Bronchial epithelial cell (primary cell): ENCODE measurements around the gene CMIP. TPM values are rescaled to one million over a fixed set of nuclear protein-coding genes. Genes with fewer than 3 reads are reported as not detected.

Experiments
- DNase-seq: peaks from one replicate; pipeline ENCODE4 v3.0.0-alpha.2; 2010; ENCODE audit warnings: low read depth
- FAIRE-seq: peaks from 2 replicates; lab custom pipeline; 2011; peaks lifted over from hg19 to GRCh38; lab: Jason Lieb, UNC
- H3K27me3 ChIP-seq: 2 replicates; pipeline ENCODE4 v1.5.1; 2011; ENCODE audit warnings: low read length; ENCODE audit not compliant: control insufficient read depth, insufficient read depth
- H3K36me3 ChIP-seq: 2 replicates; pipeline ENCODE4 v1.5.1; 2011; ENCODE audit warnings: low read length; ENCODE audit not compliant: control insufficient read depth, insufficient read depth
- H3K4me3 ChIP-seq: 2 replicates; pipeline ENCODE4 v1.5.1; 2011; ENCODE audit warnings: mild to moderate bottlenecking, low read depth, low read length, control low read depth
- CTCF ChIP-seq: IDR thresholded peaks from 2 replicates; pipeline ENCODE4 v1.5.1; 2011; ENCODE audit warnings: mild to moderate bottlenecking, moderate library complexity, low read length, control low read depth, inconsistent platforms; ENCODE audit not compliant: insufficient read depth, severe bottlenecking
- total RNA-seq: library from RNA; depleted of rRNA; stranded (reverse); fragments of >200 nt; gene quantifications from 2 replicates; pipeline ENCODE4 v1.2.1, GENCODE V29; 2014

Gene CMIP
- total RNA-seq, 1 donor from 2014 or later, result 21.1 TPM

DNA sequence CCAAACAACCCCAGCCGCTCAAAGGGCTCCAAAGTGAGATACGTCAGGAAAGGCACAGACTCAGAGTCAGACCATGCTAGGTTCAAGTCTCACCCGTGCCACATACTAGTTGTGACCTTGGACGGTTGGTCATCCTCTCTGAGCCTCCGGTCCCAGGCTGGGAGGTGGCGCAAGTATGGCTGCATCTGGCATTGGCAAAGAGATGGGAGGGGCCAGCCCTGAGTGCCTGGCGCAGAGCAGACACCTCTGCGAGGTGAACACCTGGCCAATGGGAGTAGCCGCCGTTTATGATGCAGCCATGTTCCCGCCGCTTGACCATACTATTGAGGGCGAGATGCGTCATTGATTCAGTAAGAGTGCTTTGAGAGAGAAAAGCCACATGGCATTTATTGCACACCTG lies 236.7 kb downstream of the CMIP start:
- Histone ChIP-seq H3K36me3 (peaks cover 35% of the 10 kb centered on the region), H3K27me3 (no peaks in the 10 kb centered on the region), H3K4me3 (no peak overlapping the region)
- FAIRE-seq (no peak), DNase-seq (no peak)
- TF ChIP-seq CTCF, result no peak

GRCh38 chr16:81684242-81684837 lies 239.7 kb downstream of the CMIP start:
- no peak for TF ChIP-seq CTCF
- DNase-seq (no peak), FAIRE-seq (no peak)
- Histone ChIP-seq H3K4me3 (no peak overlapping the region), H3K36me3 (peaks cover 24% of the 10 kb centered on the region), H3K27me3 (no peaks in the 10 kb centered on the region)

GRCh38 chr16:81684901-81685300 lies 240.3 kb downstream of the CMIP start:
- Histone ChIP-seq H3K36me3 (peaks cover 23% of the 10 kb centered on the region), H3K4me3 (no peak overlapping the region)
- DNase-seq, result no peak

GRCh38 chr16:81686391-81687130 lies 242.0 kb downstream of the CMIP start:
- no peak for TF ChIP-seq CTCF
- H3K4me3 ChIP-seq, result no peak overlapping the region
- FAIRE-seq (no peak), DNase-seq (no peak)
- H3K27me3 ChIP-seq, result no peaks in the 10 kb centered on the region
- H3K36me3 ChIP-seq, result peaks cover 27% of the 10 kb centered on the region

More at GRCh38 chr16:81684901-81685300, 240.3 kb downstream of the CMIP start:
- no peak for TF ChIP-seq CTCF
- no peaks in the 10 kb centered on the region for H3K27me3 ChIP-seq
- FAIRE-seq, result no peak

DNA sequence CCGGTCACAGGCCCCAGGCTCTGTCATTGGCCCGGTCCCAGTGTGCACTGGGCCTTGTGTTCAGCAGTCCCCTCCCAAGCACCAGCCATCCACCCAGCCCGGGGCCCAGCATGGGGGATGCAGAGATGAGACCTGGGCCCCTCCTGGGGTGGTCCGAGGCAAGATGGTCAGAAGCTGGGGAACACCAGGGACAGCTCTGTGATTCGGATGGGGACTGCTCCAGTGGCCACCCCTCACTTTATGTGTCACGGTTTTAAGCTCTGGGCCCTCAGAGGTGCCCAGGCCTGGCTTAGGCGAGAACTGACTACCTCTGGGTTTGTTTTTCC lies 242.5 kb downstream of the CMIP start:
- H3K4me3 ChIP-seq, result no peak overlapping the region
- H3K36me3 ChIP-seq, result peaks cover 32% of the 10 kb centered on the region
- FAIRE-seq, result no peak
- no peak for DNase-seq
- H3K27me3 ChIP-seq, result no peaks in the 10 kb centered on the region
- TF ChIP-seq CTCF, result no peak
